Gastrocnemius medialis (tissue), 4 donors: ENCODE data around the gene PGAP3.

Source experiments
- POLR2A ChIP-seq, 2 donors: fragments of 450-650 bp; IDR thresholded peaks; one replicate each; pipeline ENCODE4 v1.6.1; 2017; ENCODE audit warnings: antibody characterized with exemption in 2 of 2, mild to moderate bottlenecking in 2 of 2, moderate library complexity in 2 of 2
- TF ChIP-seq, protein P1 (sequence below), 5 experiments: fragments of 450-650 bp in 3 of 5; fragments of 200-600 bp in 2 of 5; sonication (generic) in 2 of 5; IDR thresholded peaks in 4 of 5; conservative IDR thresholded peaks in 1 of 5; 1 replicate in 4 of 5; 2 replicates in 1 of 5; pipeline ENCODE4 v1.5.1; 2016 to 2019; ENCODE audit warnings: antibody characterized with exemption in 5 of 5, mild to moderate bottlenecking in 3 of 5, moderate library complexity in 3 of 5

DNA sequence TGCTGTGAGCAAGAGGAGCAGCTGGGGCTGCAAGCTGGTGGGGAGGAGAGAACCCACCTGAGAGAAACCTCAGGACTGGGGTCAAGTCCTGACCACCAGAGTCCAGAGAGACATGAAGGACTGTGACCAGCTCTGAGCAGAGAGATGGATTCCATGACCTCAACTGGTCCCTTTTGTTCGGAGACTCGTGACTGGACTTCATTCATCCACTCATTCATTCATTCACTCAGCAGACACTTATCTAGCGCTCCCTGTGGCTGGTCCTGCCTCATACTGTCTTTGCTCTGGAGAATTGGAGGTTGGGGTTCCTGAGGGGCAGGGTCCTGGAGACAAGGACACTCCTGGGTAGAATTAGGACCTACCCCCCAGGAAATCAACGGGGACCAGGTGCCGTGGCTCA lies 16.1 kb upstream of the PGAP3 start:
- TF ChIP-seq, protein P1, sequence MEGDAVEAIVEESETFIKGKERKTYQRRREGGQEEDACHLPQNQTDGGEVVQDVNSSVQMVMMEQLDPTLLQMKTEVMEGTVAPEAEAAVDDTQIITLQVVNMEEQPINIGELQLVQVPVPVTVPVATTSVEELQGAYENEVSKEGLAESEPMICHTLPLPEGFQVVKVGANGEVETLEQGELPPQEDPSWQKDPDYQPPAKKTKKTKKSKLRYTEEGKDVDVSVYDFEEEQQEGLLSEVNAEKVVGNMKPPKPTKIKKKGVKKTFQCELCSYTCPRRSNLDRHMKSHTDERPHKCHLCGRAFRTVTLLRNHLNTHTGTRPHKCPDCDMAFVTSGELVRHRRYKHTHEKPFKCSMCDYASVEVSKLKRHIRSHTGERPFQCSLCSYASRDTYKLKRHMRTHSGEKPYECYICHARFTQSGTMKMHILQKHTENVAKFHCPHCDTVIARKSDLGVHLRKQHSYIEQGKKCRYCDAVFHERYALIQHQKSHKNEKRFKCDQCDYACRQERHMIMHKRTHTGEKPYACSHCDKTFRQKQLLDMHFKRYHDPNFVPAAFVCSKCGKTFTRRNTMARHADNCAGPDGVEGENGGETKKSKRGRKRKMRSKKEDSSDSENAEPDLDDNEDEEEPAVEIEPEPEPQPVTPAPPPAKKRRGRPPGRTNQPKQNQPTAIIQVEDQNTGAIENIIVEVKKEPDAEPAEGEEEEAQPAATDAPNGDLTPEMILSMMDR (IDR thresholded peaks at IDR 0.05 in 4 of 5, conservative IDR thresholded peaks at IDR 0.05 in 1 of 5): no peak
- TF ChIP-seq POLR2A (IDR thresholded peaks at IDR 0.05): no peak
